Endothelial cell of umbilical vein (primary cell): ENCODE measurements around the gene GPR137B. TPM values are rescaled to one million over a fixed set of nuclear protein-coding genes. Genes with fewer than 3 reads are reported as not detected.
A peak's percentile ranks its signal among the peaks of the same experiment; 100 is the strongest.
"Not testable (repeated sequence)": the region's sequence is repeated elsewhere in the genome, so short reads cannot be mapped to it uniquely, and the experiment has no call there.

ENCODE experiments used
- BruUV-seq: library from RNA; stranded (reverse); fragments of 400-500 nt; replicated peaks from 2 replicates; lab custom pipeline; 2021; lab: Mats Ljungman, UMichigan
- CTCF ChIA-PET: fragments of 300-600, 350-600 bp; sonication (Branson Sonifier 250); formaldehyde crosslinking; loops from one replicate; lab custom pipeline; 2021; ENCODE audit warnings: antibody characterized with exemption, inconsistent platforms; lab: Charles Lee
- POLR2A ChIA-PET: fragments of 300-600, 350-600 bp; sonication (Branson Sonifier 250); formaldehyde crosslinking; loops from one replicate; lab custom pipeline; 2021; ENCODE audit warnings: antibody characterized with exemption, inconsistent platforms; lab: Charles Lee
- DNase-seq: peaks from one replicate; pipeline ENCODE4 v3.0.0-alpha.2; 2011; ENCODE audit warnings: low read depth, low spot score
- FAIRE-seq: peaks from 2 replicates; lab custom pipeline; 2011; peaks lifted over from hg19 to GRCh38; lab: Jason Lieb, UNC
- H2AFZ ChIP-seq: 2 replicates; pipeline ENCODE4 v1.6.0; 2012; ENCODE audit warnings: low read depth, low read length, control low read depth, inconsistent platforms
- H3K27ac ChIP-seq: 2 replicates; pipeline ENCODE4 v1.5.1; 2011; ENCODE audit warnings: low read depth, mild to moderate bottlenecking, control low read depth, low read length, moderate library complexity; ENCODE audit not compliant: insufficient read depth
- H3K27me3 ChIP-seq, 2 experiments: 2 replicates each; pipeline versions ENCODE4 v1.6.0 to v1.6.1; 2011; ENCODE audit warnings: low read length in 2 of 2, mixed read lengths in 1 of 2; ENCODE audit not compliant: control insufficient read depth in 2 of 2, insufficient read depth in 2 of 2
- H3K36me3 ChIP-seq, 2 experiments: 2 replicates in 1 of 2; 3 replicates in 1 of 2; pipeline ENCODE4 v1.5.1; 2011; ENCODE audit warnings: low read length in 2 of 2, mild to moderate bottlenecking in 1 of 2, moderate library complexity in 1 of 2; ENCODE audit not compliant: control insufficient read depth in 2 of 2, insufficient read depth in 2 of 2; ENCODE audit errors: extremely low read depth in 1 of 2
- H3K4me1 ChIP-seq: 3 replicates; pipeline ENCODE4 v1.5.1; 2011; ENCODE audit warnings: mild to moderate bottlenecking, low read length; ENCODE audit not compliant: control insufficient read depth, insufficient read depth; ENCODE audit errors: extremely low read depth
- H3K4me2 ChIP-seq: 2 replicates; pipeline ENCODE4 v1.6.1; 2011; ENCODE audit warnings: low read length, control low read depth, mixed read lengths; ENCODE audit not compliant: insufficient read depth
- H3K4me3 ChIP-seq, 3 experiments: fragments of 200-600 bp in 1 of 3; sonication (generic), shearing (Covaris generic) in 1 of 3; replicated peaks in 1 of 3; 2 replicates each; pipeline ENCODE4 v1.5.1; 2011 to 2016; ENCODE audit warnings: control low read depth in 3 of 3, low read length in 3 of 3, mild to moderate bottlenecking in 2 of 3, inconsistent platforms in 1 of 3, low read depth in 1 of 3, moderate library complexity in 1 of 3; ENCODE audit not compliant: insufficient read depth in 1 of 3
- H3K79me2 ChIP-seq: 2 replicates; pipeline ENCODE4 v1.6.0; 2012; ENCODE audit warnings: low read length, inconsistent platforms; ENCODE audit not compliant: control insufficient read depth, insufficient read depth
- H3K9ac ChIP-seq: replicated peaks from 2 replicates; pipeline ENCODE3; 2011; ENCODE audit warnings: low read length, control low read depth; ENCODE audit not compliant: insufficient read depth; ENCODE audit errors: extremely low read depth
- H3K9me1 ChIP-seq: replicated peaks from 3 replicates; pipeline ENCODE4 v1.6.0; 2011; ENCODE audit warnings: mild to moderate bottlenecking, low read length; ENCODE audit not compliant: control insufficient read depth, insufficient read depth; ENCODE audit errors: extremely low read depth
- H3K9me3 ChIP-seq: replicated peaks from 2 replicates; pipeline ENCODE4 v1.5.1; 2012; ENCODE audit warnings: low read length, inconsistent platforms; ENCODE audit not compliant: control insufficient read depth, insufficient read depth
- H4K20me1 ChIP-seq: replicated peaks from 2 replicates; pipeline ENCODE3; 2011; ENCODE audit warnings: mild to moderate bottlenecking, low read length; ENCODE audit not compliant: control insufficient read depth, insufficient read depth; ENCODE audit errors: extremely low read depth
- CTCF ChIP-seq, 2 donors: IDR thresholded peaks; 1 replicate in 1 of 2; 2 replicates in 1 of 2; pipeline ENCODE4 v1.5.1; 2011; ENCODE audit warnings: low read length in 2 of 2, mild to moderate bottlenecking in 2 of 2, moderate library complexity in 2 of 2, control low read depth in 1 of 2, inconsistent platforms in 1 of 2, low read depth in 1 of 2; ENCODE audit not compliant: insufficient read depth in 1 of 2; ENCODE audit errors: extremely low read depth in 1 of 2
- EZH2 ChIP-seq: IDR thresholded peaks from 2 replicates; pipeline ENCODE4 v1.6.1; 2012; ENCODE audit warnings: borderline replicate concordance, low read depth, mild to moderate bottlenecking, moderate library complexity, low read length, inconsistent platforms; ENCODE audit not compliant: severe bottlenecking
- FOS ChIP-seq: IDR thresholded peaks from 2 replicates; pipeline ENCODE4 v1.6.1; 2011; ENCODE audit warnings: mild to moderate bottlenecking, low read length, moderate library complexity, borderline replicate concordance; ENCODE audit not compliant: insufficient read depth
- GATA2 ChIP-seq: IDR thresholded peaks from 2 replicates; pipeline ENCODE4 v1.7.0; 2011; ENCODE audit warnings: low read depth, mild to moderate bottlenecking, moderate library complexity, mixed read lengths, low read length; ENCODE audit not compliant: insufficient read length, insufficient read depth
- JUN ChIP-seq: IDR thresholded peaks from 2 replicates; pipeline ENCODE4 v1.6.1; 2011; ENCODE audit warnings: borderline replicate concordance, low read depth; ENCODE audit not compliant: insufficient read length, insufficient read depth
- MAX ChIP-seq: IDR thresholded peaks from 2 replicates; pipeline ENCODE4 v1.6.1; 2011; ENCODE audit not compliant: insufficient read depth, insufficient read length
- MYC ChIP-seq: IDR thresholded peaks from one replicate; pipeline ENCODE4 v1.6.1; 2011; ENCODE audit warnings: mild to moderate bottlenecking, low read depth, low read length
- POLR2A ChIP-seq: IDR thresholded peaks from 2 replicates; pipeline ENCODE4 v1.6.1; 2012; ENCODE audit warnings: low read depth, mild to moderate bottlenecking, control low read depth, low read length
- POLR2AphosphoS5 ChIP-seq: IDR thresholded peaks from 2 replicates; pipeline ENCODE4 v1.6.1; 2012; ENCODE audit warnings: low read depth, mild to moderate bottlenecking, control low read depth, low read length, moderate library complexity; ENCODE audit not compliant: insufficient read depth
- dilution Hi-C: fragments of 300-500 bp; cut with MboI; formaldehyde crosslinking; loops from one replicate; pipeline ENCODE4 v1.15.0; 2019; ENCODE audit warnings: low sequenced_read_pairs; ENCODE audit not compliant: extremely low pct_ligation_motif_present
- intact Hi-C: fragments of 100-400 bp; cut with micrococcal nuclease; formaldehyde crosslinking; loops from one replicate; pipeline ENCODE4 v1.10.0; 2022
- polyA plus RNA-seq, 4 experiments: library from polyadenylated mRNA; depleted of rRNA in 3 of 4; stranded (reverse) in 3 of 4; unstranded in 1 of 4; fragments of >200 nt; gene quantifications; 2 replicates each; pipeline versions ENCODE4 v1.2.1 to v1.2.3, GENCODE V29; 2011 to 2012; ENCODE audit warnings: missing spikeins in 1 of 4
- total RNA-seq: library from RNA; stranded (reverse); gene quantifications from 2 replicates; pipeline ENCODE4 v1.2.3, GENCODE V29; 2021

GPR137B gene
- total and polyA plus RNA-seq, 2 donors (not counting 3 experiments of a cell fraction or from before 2014, with no cell fraction given), result 7.8 to 11.9 TPM

- BruUV-seq, H3K27ac ChIP-seq, H3K9me1 ChIP-seq, H3K79me2 ChIP-seq, H3K4me1 ChIP-seq, CTCF ChIA-PET, H4K20me1 ChIP-seq, POLR2A ChIA-PET, H3K4me3 ChIP-seq, H2AFZ ChIP-seq, H3K4me2 ChIP-seq, H3K27me3 ChIP-seq, H3K9ac ChIP-seq, dilution Hi-C loops, H3K9me3 ChIP-seq, H3K36me3 ChIP-seq, intact Hi-C loops: not testable (repeated sequence)
- FAIRE-seq, result peak; percentile 77
- DNase-seq, result peak; percentile 58
- TF ChIP-seq JUN, result peak; percentile 61
Observed at GRCh38 chr1:236096660-236097482, 45.5 kb upstream of the GPR137B start.

- TF ChIP-seq POLR2A (no peak), MAX (no peak), GATA2 (no peak), JUN (no peak), POLR2AphosphoS5 (no peak), CTCF (IDR thresholded peaks at IDR 0.05; ENCODE audit: extremely low read depth in 1 of 2, insufficient read depth in 1 of 2, low read depth in 1 of 2, low read length in 2 of 2) (no peak), EZH2 (no peak), FOS (no peak), MYC (no peak)
- no peak overlapping the region for H3K9ac ChIP-seq
- no peaks in the 10 kb centered on the region for H3K79me2 ChIP-seq
- intact Hi-C loops, result no loop called here
- dilution Hi-C loops, result no loop called here
- DNase-seq, result no peak
- H3K27ac ChIP-seq, result no peak overlapping the region
- H3K4me3 ChIP-seq, result no peak overlapping the region
- FAIRE-seq, result no peak
- ChIA-PET CTCF (interaction anchor here (0.6 kb wide), 1 partner anchor 11 kb away, joined by 3 read pairs; no protein-coding TSS in a partner anchor), POLR2A (no interaction called here)
- no peaks in the 10 kb centered on the region for H3K36me3 ChIP-seq
- no peaks in the 10 kb centered on the region for H4K20me1 ChIP-seq
- BruUV-seq, result no TSS peak
- no peaks in the 10 kb centered on the region for H3K9me1 ChIP-seq
- H3K9me3 ChIP-seq, result no peaks in the 10 kb centered on the region
- H2AFZ ChIP-seq, result no peak overlapping the region
- no peak overlapping the region for H3K4me2 ChIP-seq
- H3K27me3 ChIP-seq, result no peaks in the 10 kb centered on the region
- no peaks in the 10 kb centered on the region for H3K4me1 ChIP-seq
Observed at GRCh38 chr1:236098267-236098666, 44.1 kb upstream of the GPR137B start.
